Neural progenitor cell (in vitro differentiated cells): ENCODE data around the gene MARCHF2.
"Not testable (repeated sequence)": the region's sequence is repeated elsewhere in the genome, so short reads cannot be mapped to it uniquely, and the experiment has no call there.

Source experiments
- CTCF ChIP-seq: fragments of 200-600 bp; sonication (generic); IDR thresholded peaks from 2 replicates; pipeline ENCODE4 v1.5.1; 2017; ENCODE audit warnings: antibody characterized with exemption, mild to moderate bottlenecking
- EZH2 ChIP-seq: fragments of 200-600 bp; sonication (generic); IDR thresholded peaks from 2 replicates; pipeline ENCODE4 v1.6.1; 2017; ENCODE audit warnings: antibody characterized with exemption, mild to moderate bottlenecking, moderate library complexity

- not testable (repeated sequence) for TF ChIP-seq CTCF, EZH2
Measured at GRCh38 chr19:8376373-8376974, 36.6 kb upstream of the MARCHF2 start.
